NCI-H1417 (cell line): Measurements from ENCODE around the gene PREX1.
"Not testable (repeated sequence)": the region's sequence is repeated elsewhere in the genome, so short reads cannot be mapped to it uniquely, and the experiment has no call there.

Source experiments
- DNase-seq, 3 experiments: peaks; one replicate each; lab custom pipeline; 2025; lab: John Stamatoyannopoulos, UW

Gene PREX1

DNA sequence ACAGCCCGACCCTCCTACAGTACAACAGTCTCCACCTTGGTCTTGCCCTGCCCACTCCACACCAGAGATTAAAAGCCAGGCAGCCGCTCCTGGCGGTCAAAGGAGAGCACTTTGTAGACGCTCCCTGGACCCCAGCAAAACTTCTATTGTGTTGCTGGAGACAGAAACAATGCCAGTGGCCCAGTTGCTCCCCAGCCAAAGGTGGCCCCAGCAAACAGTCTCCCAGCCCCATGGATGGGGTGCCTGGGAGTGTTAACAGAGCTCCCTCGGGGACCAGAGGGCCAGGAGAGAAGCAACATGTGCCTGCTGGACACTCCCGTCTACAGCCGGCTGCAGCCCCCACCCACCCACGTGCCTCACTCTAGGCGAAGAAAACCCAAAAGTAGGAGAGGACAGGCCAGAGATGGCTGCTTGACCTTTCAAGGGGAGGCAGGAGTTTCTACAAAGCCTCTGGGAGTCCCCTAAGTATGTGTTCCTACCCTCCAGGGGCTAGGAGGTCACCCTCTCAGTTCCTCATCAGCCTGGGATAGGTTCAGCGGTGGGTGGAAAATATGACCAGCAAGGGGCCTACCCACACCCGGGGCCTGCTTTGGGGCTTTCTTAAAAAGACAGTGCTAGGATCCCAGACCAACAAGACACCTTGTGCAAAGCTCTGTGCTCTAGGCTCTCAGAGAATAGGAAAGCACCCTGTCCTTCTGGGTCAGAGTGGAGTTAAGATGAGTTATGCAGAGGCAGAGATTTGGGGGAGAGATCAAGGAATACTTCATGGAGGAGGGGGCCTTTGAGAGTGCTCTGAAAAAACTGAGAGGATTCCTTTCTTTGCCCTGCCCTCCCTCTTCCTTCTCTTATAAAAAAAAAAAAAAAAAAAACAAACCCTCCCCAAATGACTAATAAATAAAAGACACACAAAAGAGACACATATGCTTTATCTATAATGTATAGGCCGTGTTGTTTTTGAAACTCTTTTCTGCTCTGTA lies 19.0 kb upstream of the PREX1 start:
- no peak for DNase-seq

DNA sequence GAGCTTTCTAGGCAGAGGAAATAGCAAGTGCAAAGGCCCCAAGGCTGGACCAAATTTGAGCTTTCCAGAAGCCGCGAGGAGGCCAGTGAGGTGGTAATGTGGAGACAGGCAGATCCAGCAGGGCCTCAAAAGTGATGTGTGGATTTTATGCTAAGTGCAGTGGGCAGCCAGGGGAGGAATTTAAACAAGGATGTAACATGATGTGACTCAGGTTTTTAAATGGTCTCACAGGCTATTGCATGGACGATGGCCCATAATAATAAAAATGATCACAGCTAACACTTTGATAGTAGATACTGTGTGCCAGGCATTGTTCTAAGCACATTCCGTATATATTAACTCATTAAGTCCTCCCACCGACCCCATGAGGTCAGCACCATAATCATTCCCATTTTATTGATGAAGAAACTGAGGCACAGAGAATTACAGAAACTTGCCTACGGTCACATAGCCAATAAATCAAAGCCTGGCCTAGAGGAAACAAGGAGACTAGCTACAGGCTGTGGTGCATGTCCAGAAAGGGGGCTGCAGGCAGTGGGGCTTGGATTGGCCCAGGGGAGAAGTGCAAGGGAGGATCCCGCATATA lies 18.0 kb upstream of the PREX1 start:
- no peak for DNase-seq

- DNase-seq = no peak
Observed at GRCh38 chr20:48844996-48845395, 17.2 kb upstream of the PREX1 start.

DNA sequence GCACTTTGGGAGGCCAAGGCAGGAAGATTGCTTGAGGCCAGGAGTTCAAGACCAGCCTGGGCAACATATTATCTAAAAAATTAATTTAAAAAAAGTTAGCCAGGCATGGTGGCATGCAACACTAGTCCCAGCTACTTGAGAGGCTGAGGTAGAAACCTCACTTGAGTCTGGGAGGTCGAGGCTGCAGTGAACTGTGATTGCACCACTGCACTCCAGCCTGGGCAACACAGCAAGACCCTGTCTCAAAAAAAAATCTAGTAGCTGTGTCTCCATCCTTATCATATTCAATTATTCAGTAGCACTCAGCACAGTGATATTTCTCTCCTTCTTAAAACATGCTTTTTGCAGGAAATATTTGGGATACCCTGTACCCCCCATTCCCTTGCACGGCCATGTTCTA lies 16.1 kb upstream of the PREX1 start:
- DNase-seq = not testable (repeated sequence)

- no peak for DNase-seq
Observed at GRCh38 chr20:48843057-48843806, 15.4 kb upstream of the PREX1 start.

- no peak for DNase-seq
Observed at GRCh38 chr20:48841875-48842529, 14.2 kb upstream of the PREX1 start.

DNA sequence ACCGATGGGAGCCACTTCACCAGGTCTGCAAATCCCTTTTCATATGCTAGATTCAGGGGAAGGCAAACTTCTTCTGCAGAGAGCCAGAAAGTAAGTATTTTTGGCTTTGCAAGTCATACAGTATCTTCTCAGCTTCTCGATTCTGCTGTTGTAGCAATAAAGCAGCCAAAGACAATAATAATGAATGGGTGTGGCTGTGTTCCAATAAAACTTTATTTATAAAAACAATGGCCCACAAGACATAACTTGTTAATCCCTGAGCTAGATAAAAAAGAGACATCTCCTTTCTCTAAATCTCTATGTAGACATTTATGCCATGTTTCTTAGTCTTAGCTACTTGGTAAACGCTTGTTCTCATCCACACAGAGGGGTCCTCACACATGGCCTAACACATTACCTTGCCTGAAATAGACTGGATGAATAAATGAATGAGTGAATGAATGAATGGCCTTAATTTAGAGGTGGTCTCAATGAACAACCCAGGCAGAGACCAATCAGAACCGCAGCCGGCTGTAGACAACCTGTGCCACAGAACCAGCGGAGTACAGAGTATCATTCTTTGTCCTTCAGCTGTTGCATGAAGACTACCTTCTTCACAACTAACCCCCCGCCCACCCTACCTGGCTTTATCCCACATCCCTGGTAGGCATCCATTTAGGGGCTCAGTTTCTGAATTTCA lies 13.5 kb upstream of the PREX1 start:
- no peak for DNase-seq

- DNase-seq = no peak
Observed at GRCh38 chr20:48839154-48839917, 11.5 kb upstream of the PREX1 start.

DNA sequence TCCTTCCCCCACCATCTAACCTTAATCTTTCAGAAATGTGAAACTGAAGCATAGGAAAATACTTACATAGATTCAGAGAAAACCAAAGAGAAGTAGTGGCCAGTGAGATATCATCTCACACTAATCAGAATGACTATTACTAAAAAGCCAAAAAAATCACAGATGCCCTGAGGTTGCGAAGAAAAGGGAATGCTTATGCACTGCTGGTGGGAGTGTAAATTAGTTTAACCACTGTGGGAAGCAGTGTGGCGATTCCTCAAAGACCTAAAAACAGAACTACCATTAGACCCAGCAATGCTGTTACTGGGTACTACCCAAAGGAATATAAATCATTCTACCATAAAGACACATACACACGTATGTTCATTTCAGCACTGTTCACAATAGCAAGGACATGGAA lies 9.2 kb upstream of the PREX1 start:
- DNase-seq = no peak

GRCh38 chr20:48835390-48835789 lies 7.6 kb upstream of the PREX1 start:
- DNase-seq = no peak

DNA sequence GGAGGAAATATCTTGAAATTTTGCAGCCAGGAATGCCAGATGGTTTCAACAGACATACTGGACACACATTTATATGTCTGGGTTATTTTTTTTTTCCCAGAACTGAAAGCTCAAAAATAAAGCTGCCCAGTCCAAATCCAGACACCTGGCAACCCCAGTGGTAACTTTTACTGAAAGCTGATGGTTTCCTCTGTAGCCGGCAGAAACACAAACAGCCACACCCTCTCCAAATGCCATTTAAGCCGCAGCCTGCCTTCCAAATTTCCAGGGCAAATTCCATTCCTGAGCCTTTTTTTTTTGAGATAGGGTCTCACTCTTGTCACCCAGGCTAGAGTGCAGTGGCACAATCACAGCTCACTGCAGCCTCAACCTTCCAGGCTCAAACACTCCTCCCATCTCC lies 6.5 kb upstream of the PREX1 start:
- no peak for DNase-seq

DNA sequence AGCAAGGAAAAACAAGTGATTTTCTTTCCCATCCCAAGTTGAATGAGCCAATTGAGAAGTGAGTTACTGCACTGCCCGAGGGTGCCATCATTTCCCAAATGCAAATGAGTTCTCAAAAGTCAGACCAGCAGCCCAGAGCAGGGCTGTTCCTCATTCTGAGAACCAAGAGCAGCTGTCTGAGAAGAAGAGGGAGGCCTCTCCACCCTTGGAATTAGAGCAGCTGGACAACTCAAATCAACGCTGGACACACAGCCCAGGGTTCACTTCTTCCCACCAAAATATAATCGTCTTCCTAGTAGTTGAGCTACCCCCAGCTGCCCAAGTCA lies 4.6 kb upstream of the PREX1 start:
- no peak for DNase-seq

- no peak for DNase-seq
Observed at GRCh38 chr20:48831718-48832404, 4.1 kb upstream of the PREX1 start.

DNA sequence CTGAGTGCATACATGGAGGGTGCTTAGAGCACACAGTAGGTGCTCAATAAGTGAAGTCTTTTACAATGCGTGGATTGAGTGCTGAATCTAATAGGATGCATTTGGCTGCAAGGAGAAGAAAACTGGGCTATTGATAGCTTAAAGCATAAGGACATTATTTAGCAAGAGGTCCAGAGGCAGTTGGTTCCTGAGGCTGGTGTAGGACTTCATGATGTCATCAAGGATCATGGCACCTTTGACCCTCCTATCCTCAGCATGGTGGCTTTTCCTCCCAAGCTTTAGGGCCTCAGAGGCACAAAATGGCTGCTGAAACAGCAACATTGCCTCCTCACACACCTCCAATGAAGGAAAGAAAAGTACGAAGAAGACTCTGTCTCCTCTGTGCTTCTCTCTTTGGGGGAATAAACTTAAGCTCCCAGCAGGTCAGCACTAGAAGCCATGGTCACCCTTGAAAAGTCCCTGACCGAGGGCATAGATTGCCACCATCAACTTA lies 3.1 kb upstream of the PREX1 start:
- DNase-seq = no peak

- DNase-seq = no peak
Observed at GRCh38 chr20:48829940-48830339, 2.1 kb upstream of the PREX1 start.

- peak in 1 of 3 experiments; percentile 33 for DNase-seq
Observed at GRCh38 chr20:48828734-48829460, 1.1 kb upstream of the PREX1 start.

- DNase-seq = peak in 2 of 3 experiments; percentile 20 to 45
Observed at GRCh38 chr20:48826883-48827771, 672 bp downstream of the PREX1 start.

GRCh38 chr20:48826480-48826879 lies 1.3 kb downstream of the PREX1 start:
- DNase-seq = not testable (repeated sequence)
